ENCODE data around the gene TMEM119.
"Not testable (repeated sequence)": the region's sequence is repeated elsewhere in the genome, so short reads cannot be mapped to it uniquely, and the experiment has no call there.

Gene TMEM119

GRCh38 chr12:108633534-108634248 lies 35.8 kb upstream of the TMEM119 start, which contains the start of gene SELPLG:
TSS of gene SELPLG (minus strand) at chr12:108633894. CDS start at chr12:108624307, 9,587 bp downstream.
- peak; percentile 97 for DNase-seq

GRCh38 chr12:108633081-108633533 lies 35.2 kb upstream of the TMEM119 start:
- no peak for DNase-seq

GRCh38 chr12:108631261-108631660 lies 33.4 kb upstream of the TMEM119 start:
- DNase-seq = not testable (repeated sequence)

- peak; percentile 28 for DNase-seq
Measured at GRCh38 chr12:108630481-108631207, 32.8 kb upstream of the TMEM119 start.

GRCh38 chr12:108629824-108630476 lies 32.1 kb upstream of the TMEM119 start:
- DNase-seq = peak; percentile 79

GRCh38 chr12:108629151-108629550 lies 31.3 kb upstream of the TMEM119 start:
- no peak for DNase-seq

- no peak for DNase-seq
Measured at GRCh38 chr12:108627134-108627920, 29.4 kb upstream of the TMEM119 start.

- no peak for DNase-seq
Measured at GRCh38 chr12:108625228-108625627, 27.3 kb upstream of the TMEM119 start.

- no peak for DNase-seq
Measured at GRCh38 chr12:108623577-108623976, 25.7 kb upstream of the TMEM119 start.

GRCh38 chr12:108622921-108623514 lies 25.1 kb upstream of the TMEM119 start:
- no peak for DNase-seq

- no peak for DNase-seq
Measured at GRCh38 chr12:108622421-108622820, 24.5 kb upstream of the TMEM119 start.

GRCh38 chr12:108621161-108621560 lies 23.3 kb upstream of the TMEM119 start:
- no peak for DNase-seq

GRCh38 chr12:108620236-108620879 lies 22.5 kb upstream of the TMEM119 start:
- DNase-seq = no peak

- DNase-seq = no peak
Measured at GRCh38 chr12:108619369-108620160, 21.7 kb upstream of the TMEM119 start.

- DNase-seq = not testable (repeated sequence)
Measured at GRCh38 chr12:108618953-108619274, 21.0 kb upstream of the TMEM119 start.

- DNase-seq = peak; percentile 65
Measured at GRCh38 chr12:108618079-108618952, 20.4 kb upstream of the TMEM119 start.

GRCh38 chr12:108616941-108617858 lies 19.3 kb upstream of the TMEM119 start:
- DNase-seq = peak; percentile 95

GRCh38 chr12:108616359-108616758 lies 18.5 kb upstream of the TMEM119 start:
- no peak for DNase-seq

- no peak for DNase-seq
Measured at GRCh38 chr12:108615918-108616317, 18.0 kb upstream of the TMEM119 start.
